Measurements from ENCODE around the gene SDK2. TPM values are rescaled to one million over a fixed set of nuclear protein-coding genes. Genes with fewer than 3 reads are reported as not detected.

SDK2 gene
- total and polyA plus RNA-seq, 2 of the 8 experiments (the other 6 are each of a cell fraction or from before 2014, with no cell fraction given) = 3.9 to 4.1 TPM

- Histone ChIP-seq H2BK20ac (ENCODE audit: low read length) (peak overlapping the region; percentile 94), H3K4me3 (ENCODE audit: extremely low read depth in 1 of 4, insufficient read depth in 2 of 4, low read depth in 3 of 4, low read length in 4 of 4) (peak overlapping the region in 3 of 4 experiments; percentile 9 to 41 (median 23); a peak in 5 of 8 replicates), H3K27me3 (replicated peaks in 1 of 4; ENCODE audit: control insufficient read depth in 3 of 4, extremely low read depth in 1 of 4, insufficient read depth in 3 of 4, low read length in 3 of 4) (no peaks in the 10 kb centered on the region), H3K4me1 (replicated peaks in 1 of 4; ENCODE audit: control insufficient read depth in 3 of 4, insufficient read depth in 4 of 4, low read length in 3 of 4) (peaks cover 10 to 39% (median 28%) of the 10 kb centered on the region in 4 experiments), H3K79me2 (ENCODE audit: control insufficient read depth in 1 of 2, insufficient read depth in 2 of 2, low read length in 2 of 2) (no peaks in the 10 kb centered on the region), H3K27ac (ENCODE audit: low read depth, low read length) (peak overlapping the region; percentile 81), H3K56ac (replicated peaks; ENCODE audit: insufficient read length, low read depth, low read length) (peak overlapping the region; percentile 40), H2BK5ac (ENCODE audit: low read depth, low read length) (peak overlapping the region; percentile 94; the same call in 1 of the 2 replicates), H2AK5ac (ENCODE audit: low read depth, low read length) (no peak overlapping the region), H3K23ac (ENCODE audit: insufficient read length) (no peak overlapping the region), H4K8ac (ENCODE audit: extremely low read depth, insufficient read depth, low read length) (no peak overlapping the region), H3K14ac (ENCODE audit: insufficient read length) (peak overlapping the region; percentile 13), H3K4me2 (ENCODE audit: insufficient read depth in 1 of 2, low read depth in 2 of 2, low read length in 2 of 2) (peak overlapping the region; percentile 50 to 67), H3K36me3 (ENCODE audit: control insufficient read depth in 2 of 4, insufficient read depth in 4 of 4, low read length in 3 of 4) (no peaks in the 10 kb centered on the region), H3K9me3 (ENCODE audit: insufficient read depth in 2 of 2, low read depth in 1 of 2, low read length in 1 of 2) (no peaks in the 10 kb centered on the region), H4K20me1 (replicated peaks in 1 of 2; ENCODE audit: control insufficient read depth in 1 of 2, insufficient read depth in 2 of 2, low read length in 2 of 2) (no peaks in the 10 kb centered on the region), H4K5ac (ENCODE audit: insufficient read length, low read depth, low read length) (peak overlapping the region; percentile 23), H3K4ac (replicated peaks; ENCODE audit: insufficient read length, low read depth, low read length) (peak overlapping the region; percentile 92), H3K23me2 (ENCODE audit: low read depth, low read length) (no peaks in the 10 kb centered on the region; the same call in 1 of the 2 replicates), H3K18ac (ENCODE audit: extremely low read depth, low read length) (peak overlapping the region; percentile 92), H2BK12ac (ENCODE audit: low read depth, low read length) (peak overlapping the region; percentile 97), H2BK15ac (ENCODE audit: low read length) (peak overlapping the region; percentile 88; the same call in 1 of the 2 replicates), H2BK120ac (replicated peaks; ENCODE audit: low read depth, low read length) (peak overlapping the region; percentile 92), H3K79me1 (ENCODE audit: low read depth, low read length) (no peaks in the 10 kb centered on the region), H4K91ac (replicated peaks; ENCODE audit: insufficient read length, low read length) (peak overlapping the region; percentile 87), H2AFZ (ENCODE audit: low read length) (no peak overlapping the region), H3K9ac (replicated peaks in 1 of 4; ENCODE audit: extremely low read depth in 1 of 4, low read depth in 3 of 4, low read length in 3 of 4) (peak overlapping the region in 3 of 4 experiments; percentile 25 to 54 (median 53); a peak in 3 of 7 replicates)
- FAIRE-seq (peak; percentile 19), DNase-seq (ENCODE audit: low read depth in 1 of 2, low spot score in 2 of 2) (peak; percentile 75 to 81)
- WGBS, 2 experiments (ENCODE audit: extremely low coverage in 1 of 2, insufficient coverage in 1 of 2, insufficient read length in 1 of 2, insufficient replicate concordance in 2 of 2, low coverage in 1 of 2, low lambda C conversion rate in 2 of 2, missing lambda C conversion rate in 1 of 2) = 2% methylated on average over 10 of the region's 17 CpGs; no CpG with 5 or more reads in 1 of the 2 experiments
- ChIA-PET POLR2A (ENCODE audit: partially characterized antibody) (interaction anchor here (1.3 to 4.5 kb wide), 9 partner anchors 10 to 111 kb away, joined by 3 to 49 read pairs (median 7); partner anchors contain the start of gene CDC42EP4), CTCF (ENCODE audit: partially characterized antibody) (interaction anchor here (1.0 to 5.4 kb wide), 10 partner anchors 13 to 262 kb away, joined by 3 to 53 read pairs (median 6); partner anchors contain the start of gene CDC42EP4)
- TF ChIP-seq TCF12 (IDR thresholded peaks at IDR 0.05; ENCODE audit: low read depth, low read length) = peak; percentile 94
- TF ChIP-seq NANOG (IDR thresholded peaks at IDR 0.05; ENCODE audit: insufficient read depth, low read depth, low read length, poor library complexity, severe bottlenecking) = peak; percentile 18
- 0 out of 4 replicates have a peak, but pooled peaks of 1 of the 2 experiments have one; percentile 15 for TF ChIP-seq HDAC2 (IDR thresholded peaks at IDR 0.05; ENCODE audit: borderline replicate concordance in 1 of 2, low read depth in 2 of 2, low read length in 2 of 2)
- TF ChIP-seq SP1 (IDR thresholded peaks at IDR 0.05; ENCODE audit: low read depth, low read length) = peak; percentile 73; the same call in 1 of the 2 replicates
- no peak for TF ChIP-seq JUND (IDR thresholded peaks at IDR 0.05; ENCODE audit: low read length)
- TF ChIP-seq YY1 (IDR thresholded peaks at IDR 0.05; ENCODE audit: low read depth, low read length) = peak; percentile 61; the same call in 1 of the 2 replicates
- 0 out of 2 replicates have a peak, but pooled peaks have one; percentile 25 for TF ChIP-seq SUZ12 (IDR thresholded peaks at IDR 0.05; ENCODE audit: low read length)
- TF ChIP-seq POLR2AphosphoS5 (IDR thresholded peaks at IDR 0.05; ENCODE audit: low read depth, low read length) = peak; percentile 40; the same call in 1 of the 2 replicates
- peak; percentile 97 for TF ChIP-seq RBBP5 (IDR thresholded peaks at IDR 0.05; ENCODE audit: borderline replicate concordance, low read depth, low read length)
- peak; percentile 18; the same call in 1 of the 2 replicates for TF ChIP-seq CHD2 (IDR thresholded peaks at IDR 0.05; ENCODE audit: low read length)
- 0 out of 2 replicates have a peak, but pooled peaks have one; percentile 19 for TF ChIP-seq RXRA (IDR thresholded peaks at IDR 0.05; ENCODE audit: insufficient read depth, low read depth, low read length)
- TF ChIP-seq SP2 (IDR thresholded peaks at IDR 0.05; ENCODE audit: low read length) = no peak
- peak in 1 of 2 experiments; percentile 47; a peak in 2 of 3 replicates for TF ChIP-seq POLR2A (IDR thresholded peaks at IDR 0.05; ENCODE audit: control extremely low read depth in 1 of 2, low read depth in 2 of 2, low read length in 2 of 2)
Observed at GRCh38 chr17:73343168-73343634, 301.0 kb downstream of the SDK2 start.
